Gastrocnemius medialis (tissue), 4 donors: ENCODE results near the gene CREB3L4. TPM values are rescaled to one million over a fixed set of nuclear protein-coding genes. Genes with fewer than 3 reads are reported as not detected.

Source experiments
- ATAC-seq, 2 donors: fragments of 150-250 bp; one replicate each; pipeline ENCODE4 v1.9.1; 2016
- DNase-seq, 2 donors: peaks; one replicate each; pipeline ENCODE4 v3.0.0-alpha.2; 2019
- H3K27ac ChIP-seq, 4 donors: fragments of 200-600 bp; sonication (generic); 1 replicate in 1 of 4; 2 replicates in 3 of 4; pipeline ENCODE4 v1.5.1; 2016 to 2018; ENCODE audit warnings: mild to moderate bottlenecking in 2 of 4, moderate library complexity in 1 of 4
- H3K27me3 ChIP-seq, 3 donors: fragments of 200-600 bp; sonication (generic) in 2 of 3; 1 replicate in 1 of 3; 2 replicates in 2 of 3; pipeline versions ENCODE4 v1.5.1 to v1.6.0; 2016 to 2019; ENCODE audit warnings: mild to moderate bottlenecking in 1 of 3, moderate library complexity in 1 of 3
- H3K36me3 ChIP-seq, 2 donors: fragments of 200-600 bp; sonication (generic) in 1 of 2; one replicate each; pipeline ENCODE4 v1.5.1; 2017 to 2018
- H3K4me1 ChIP-seq, 2 donors: fragments of 200-600 bp; sonication (generic) in 1 of 2; one replicate each; pipeline ENCODE4 v1.5.1; 2016 to 2017; ENCODE audit warnings: mild to moderate bottlenecking in 2 of 2
- H3K4me3 ChIP-seq, 4 donors: fragments of 200-600 bp; sonication (generic) in 3 of 4; 1 replicate in 1 of 4; 2 replicates in 3 of 4; pipeline ENCODE4 v1.5.1; 2016 to 2019; ENCODE audit warnings: mild to moderate bottlenecking in 2 of 4
- H3K9me3 ChIP-seq, 3 donors: fragments of 200-600 bp; sonication (generic) in 2 of 3; 1 replicate in 1 of 3; 2 replicates in 2 of 3; pipeline ENCODE4 v1.5.1; 2016 to 2019
- CTCF ChIP-seq, 5 experiments: fragments of 450-650 bp in 3 of 5; fragments of 200-600 bp in 2 of 5; sonication (generic) in 2 of 5; IDR thresholded peaks in 4 of 5; conservative IDR thresholded peaks in 1 of 5; 1 replicate in 4 of 5; 2 replicates in 1 of 5; pipeline ENCODE4 v1.5.1; 2016 to 2019; ENCODE audit warnings: antibody characterized with exemption in 5 of 5, mild to moderate bottlenecking in 3 of 5, moderate library complexity in 3 of 5
- POLR2A ChIP-seq, 2 donors: fragments of 450-650 bp; IDR thresholded peaks; one replicate each; pipeline ENCODE4 v1.6.1; 2017; ENCODE audit warnings: antibody characterized with exemption in 2 of 2, mild to moderate bottlenecking in 2 of 2, moderate library complexity in 2 of 2
- in situ Hi-C, 4 donors: fragments of 200-750 bp; cut with MboI; loops; one replicate each; pipeline versions ENCODE4 v1.15.0 to v1.8.0; 2017; ENCODE audit warnings: low sequenced_read_pairs in 4 of 4
- intact Hi-C: fragments of 100-400 bp; cut with DNase I; formaldehyde crosslinking; loops from one replicate; pipeline ENCODE4 v1.15.1; 2023; ENCODE audit warnings: low total_unique reads
- microRNA-seq, 2 donors: library from miRNA; unstranded; fragments of <30 nt; microRNA quantifications; one replicate each; pipeline ENCODE4, GENCODE V29; 2016; ENCODE audit warnings: borderline replicate concordance in 2 of 2
- total RNA-seq, 4 donors: library from RNA; depleted of rRNA; stranded (reverse); fragments of >200 nt; gene quantifications; one replicate each; pipeline versions ENCODE4 v1.1.0 to v1.2.3, GENCODE V29; 2016

The CREB3L4 gene
- total RNA-seq, 4 donors from 2014 or later: 4.5 to 7.9 (median 5.7) TPM

GRCh38 chr1:154014154-154014907, 46.6 kb downstream of the CREB3L4 start:
- Histone ChIP-seq H3K4me3 (no peak overlapping the region), H3K27ac (no peak overlapping the region), H3K4me1 (no peaks in the 10 kb centered on the region), H3K9me3 (no peaks in the 10 kb centered on the region), H3K27me3 (no peaks in the 10 kb centered on the region), H3K36me3 (no peaks in the 10 kb centered on the region)
- no peak for ATAC-seq
- intact Hi-C loops (no loop called here), in situ Hi-C loops (loop anchor here in 2 of 4 donors (25.0 kb wide), 2 partner anchors 298 to 652 kb away; partner anchors contain the start of genes AQP10 (in 1 of the 2) and S100A9 (in 1 of the 2))
- DNase-seq: no peak
- TF ChIP-seq POLR2A (IDR thresholded peaks at IDR 0.05) (no peak), CTCF (IDR thresholded peaks at IDR 0.05 in 4 of 5, conservative IDR thresholded peaks at IDR 0.05 in 1 of 5) (no peak)

GRCh38 chr1:154019269-154019668, 51.6 kb downstream of the CREB3L4 start:
- no peak for DNase-seq
- no peak overlapping the region for H3K27ac ChIP-seq
- H3K9me3 ChIP-seq: no peaks in the 10 kb centered on the region
- H3K4me3 ChIP-seq: no peak overlapping the region
- in situ Hi-C loops (loop anchor here in 2 of 4 donors (25.0 kb wide), 2 partner anchors 293 to 657 kb away; partner anchors contain the start of genes AQP10 (in 1 of the 2) and S100A9 (in 1 of the 2)), intact Hi-C loops (no loop called here)
- no peaks in the 10 kb centered on the region for H3K36me3 ChIP-seq
- ATAC-seq: no peak
- no peak for TF ChIP-seq CTCF (IDR thresholded peaks at IDR 0.05 in 4 of 5, conservative IDR thresholded peaks at IDR 0.05 in 1 of 5)
- no peaks in the 10 kb centered on the region for H3K4me1 ChIP-seq
- no peaks in the 10 kb centered on the region for H3K27me3 ChIP-seq

GRCh38 chr1:154019940-154020339, 52.2 kb downstream of the CREB3L4 start:
- ATAC-seq (no peak), DNase-seq (no peak)
- H3K4me3 ChIP-seq: no peak overlapping the region
- H3K27ac ChIP-seq: no peak overlapping the region
- no peak for TF ChIP-seq POLR2A (IDR thresholded peaks at IDR 0.05)
- no peak for TF ChIP-seq CTCF (IDR thresholded peaks at IDR 0.05 in 4 of 5, conservative IDR thresholded peaks at IDR 0.05 in 1 of 5)
- no peaks in the 10 kb centered on the region for H3K9me3 ChIP-seq
- H3K36me3 ChIP-seq: no peaks in the 10 kb centered on the region
- intact Hi-C loops (no loop called here), in situ Hi-C loops (loop anchor here in 2 of 4 donors (25.0 kb wide), 2 partner anchors 292 to 658 kb away; partner anchors contain the start of genes AQP10 (in 1 of the 2) and S100A9 (in 1 of the 2))
- H3K4me1 ChIP-seq: no peaks in the 10 kb centered on the region
- H3K27me3 ChIP-seq: no peaks in the 10 kb centered on the region

Small RNA genes lying within 50 kb of the gene (microRNA-seq; reads per million reads assigned to microRNA genes)
- 0 to 1.2 reads per million in 2 donors for gene MIR6737

Other genes with a start within 250 kb of the CREB3L4 start
- gene INTS3, start 239.9 kb upstream of the CREB3L4 start, total RNA-seq: 10 to 100 TPM; 16.1 to 28.0 (median 19.9) TPM
- gene SLC27A3, start 192.5 kb upstream of the CREB3L4 start, total RNA-seq: 1 to 10 TPM; 2.3 to 7.9 (median 3.7) TPM
- 10 to 100 TPM; 22.0 to 40.7 (median 28.1) TPM for gene GATAD2B, start 44.9 kb upstream of the CREB3L4 start, total RNA-seq
- gene DENND4B, start 21.2 kb upstream of the CREB3L4 start, total RNA-seq: 10 to 100 TPM; 38.0 to 45.8 (median 40.1) TPM
- 10 to 100 TPM; 17.4 to 27.1 (median 23.3) TPM for gene CRTC2, start 9.3 kb upstream of the CREB3L4 start, total RNA-seq
- gene SLC39A1, start 4.4 kb upstream of the CREB3L4 start, total RNA-seq: 10 to 100 TPM; 37.1 to 63.2 (median 47.9) TPM
- gene JTB, start 9.8 kb downstream of the CREB3L4 start, total RNA-seq: 100 to 1,000 TPM; 157 to 309 (median 259) TPM
- 10 to 100 TPM in 1 of 4 donors, 1 to 10 TPM in 3; 6.4 to 12.3 (median 9.1) TPM for gene RAB13, start 18.4 kb downstream of the CREB3L4 start, total RNA-seq
- gene RPS27, start 22.9 kb downstream of the CREB3L4 start, total RNA-seq: 1,000 to 10,000 TPM; 1,269 to 1,948 (median 1,828) TPM
- gene NUP210L, start 187.2 kb downstream of the CREB3L4 start, total RNA-seq: under 1 TPM in 3 of 4 donors, not detected in 1; 0.07 to 0.24 (median 0.10) TPM
- gene TPM3, start 224.2 kb downstream of the CREB3L4 start, total RNA-seq: 1,000 to 10,000 TPM; 1,776 to 3,699 (median 2,786) TPM
- gene CFAP141, start 238.4 kb downstream of the CREB3L4 start, total RNA-seq: not detected